ENCODE results near the gene ATP6V0E2.
"Not testable (repeated sequence)": the region's sequence is repeated elsewhere in the genome, so short reads cannot be mapped to it uniquely, and the experiment has no call there.

ATP6V0E2 gene
- 36.4 to 72.3 reads per million in 2 donors for total RNA-seq

- peak; percentile 86 for DNase-seq
Observed at GRCh38 chr7:149873074-149873969, at the start of gene ATP6V0E2. ATP6V0E2 (plus strand) TSS chr7:149873969; CDS start chr7:149874066, 97 bp downstream.

GRCh38 chr7:149824301-149824741 is 49.4 kb upstream of the ATP6V0E2 start:
- DNase-seq: no peak

GRCh38 chr7:149824748-149825566 is 48.8 kb upstream of the ATP6V0E2 start:
- no peak for DNase-seq

GRCh38 chr7:149825567-149826343 is 48.0 kb upstream of the ATP6V0E2 start:
- DNase-seq: no peak

- DNase-seq: no peak
Observed at GRCh38 chr7:149826344-149827088, 47.3 kb upstream of the ATP6V0E2 start.

- no peak for DNase-seq
Observed at GRCh38 chr7:149827089-149827981, 46.4 kb upstream of the ATP6V0E2 start.

- no peak for DNase-seq
Observed at GRCh38 chr7:149828357-149829309, 45.1 kb upstream of the ATP6V0E2 start.

- DNase-seq: not testable (repeated sequence)
Observed at GRCh38 chr7:149830527-149830926, 43.2 kb upstream of the ATP6V0E2 start.

- DNase-seq: no peak
Observed at GRCh38 chr7:149830997-149831740, 42.6 kb upstream of the ATP6V0E2 start.

GRCh38 chr7:149831741-149832219 is 42.0 kb upstream of the ATP6V0E2 start:
- DNase-seq: no peak

GRCh38 chr7:149832332-149833041 is 41.3 kb upstream of the ATP6V0E2 start:
- DNase-seq: no peak

GRCh38 chr7:149833495-149834130 is 40.2 kb upstream of the ATP6V0E2 start:
- no peak for DNase-seq

- no peak for DNase-seq
Observed at GRCh38 chr7:149834601-149835000, 39.2 kb upstream of the ATP6V0E2 start.

GRCh38 chr7:149836434-149836833 is 37.3 kb upstream of the ATP6V0E2 start:
- no peak for DNase-seq

GRCh38 chr7:149837564-149838223 is 36.1 kb upstream of the ATP6V0E2 start:
- DNase-seq: no peak

GRCh38 chr7:149838224-149838991 is 35.4 kb upstream of the ATP6V0E2 start, which contains the start of gene ZNF862:
ZNF862 (plus strand) TSS chr7:149838375; CDS start chr7:149838612, 237 bp downstream.
- peak; percentile 93 for DNase-seq

Data from T-helper 9 cell (primary cell).